ENCODE data around the gene KLHL20. TPM values are rescaled to one million over a fixed set of nuclear protein-coding genes. Genes with fewer than 3 reads are reported as not detected.

KLHL20 gene
- total and polyA plus RNA-seq, 2 of the 8 experiments (the other 6 are each of a cell fraction or from before 2014, with no cell fraction given) = 4.9 to 12.3 TPM

GRCh38 chr1:173768206-173768605 lies 53.4 kb downstream of the KLHL20 start:
- no peak for FAIRE-seq
- Histone ChIP-seq H4K5ac (ENCODE audit: insufficient read length, low read depth, low read length) (no peak overlapping the region), H3K9me3 (ENCODE audit: insufficient read depth in 2 of 2, low read depth in 1 of 2, low read length in 1 of 2) (peaks cover 3% of the 10 kb centered on the region in 2 experiments; a peak in 1 of 4 replicates)
- no peak for TF ChIP-seq SAP30 (IDR thresholded peaks at IDR 0.05; ENCODE audit: insufficient read depth, insufficient replicate concordance, low read length)
- no peak for TF ChIP-seq CHD1 (IDR thresholded peaks at IDR 0.05; ENCODE audit: low read depth, low read length)
- TF ChIP-seq BCL11A (IDR thresholded peaks at IDR 0.05; ENCODE audit: low read depth in 2 of 2, low read length in 2 of 2) = no peak
- TF ChIP-seq SUZ12 (IDR thresholded peaks at IDR 0.05; ENCODE audit: low read length) = no peak
- no peak for TF ChIP-seq POU5F1 (IDR thresholded peaks at IDR 0.05; ENCODE audit: low read depth, low read length)
- TF ChIP-seq RXRA (IDR thresholded peaks at IDR 0.05; ENCODE audit: insufficient read depth, low read depth, low read length) = no peak
- TF ChIP-seq KDM1A (IDR thresholded peaks at IDR 0.05; ENCODE audit: borderline replicate concordance, low read length) = no peak
- no peak for TF ChIP-seq POLR2AphosphoS5 (IDR thresholded peaks at IDR 0.05; ENCODE audit: low read depth, low read length)
- TF ChIP-seq GABPA (IDR thresholded peaks at IDR 0.05; ENCODE audit: borderline replicate concordance, insufficient read depth, low read length) = no peak
- no peak for TF ChIP-seq SP1 (IDR thresholded peaks at IDR 0.05; ENCODE audit: low read depth, low read length)
- TF ChIP-seq ATF2 (IDR thresholded peaks at IDR 0.05; ENCODE audit: low read length) = no peak
- no peak for TF ChIP-seq FOSL1 (IDR thresholded peaks at IDR 0.05; ENCODE audit: insufficient read depth, low read depth, low read length)
- no peak for TF ChIP-seq ATF3 (IDR thresholded peaks at IDR 0.05; ENCODE audit: insufficient read depth, low read depth, low read length)

More at GRCh38 chr1:173768206-173768605, 53.4 kb downstream of the KLHL20 start:
- Histone ChIP-seq H3K56ac (replicated peaks; ENCODE audit: insufficient read length, low read depth, low read length) (no peak overlapping the region), H4K91ac (replicated peaks; ENCODE audit: insufficient read length, low read length) (no peak overlapping the region), H2BK12ac (ENCODE audit: low read depth, low read length) (no peak overlapping the region), H3K79me2 (ENCODE audit: control insufficient read depth in 1 of 2, insufficient read depth in 2 of 2, low read length in 2 of 2) (no peaks in the 10 kb centered on the region), H2AFZ (ENCODE audit: low read length) (no peak overlapping the region), H3K27me3 (replicated peaks in 1 of 4; ENCODE audit: control insufficient read depth in 3 of 4, extremely low read depth in 1 of 4, insufficient read depth in 3 of 4, low read length in 3 of 4) (no peaks in the 10 kb centered on the region), H2BK5ac (ENCODE audit: low read depth, low read length) (no peak overlapping the region), H3K4ac (replicated peaks; ENCODE audit: insufficient read length, low read depth, low read length) (no peak overlapping the region), H3K23me2 (ENCODE audit: low read depth, low read length) (no peaks in the 10 kb centered on the region), H3K18ac (ENCODE audit: extremely low read depth, low read length) (no peak overlapping the region), H3K36me3 (ENCODE audit: control insufficient read depth in 2 of 4, insufficient read depth in 4 of 4, low read length in 3 of 4) (no peaks in the 10 kb centered on the region; a peak in 1 of 8 replicates), H2BK120ac (replicated peaks; ENCODE audit: low read depth, low read length) (no peak overlapping the region), H3K4me2 (ENCODE audit: insufficient read depth in 1 of 2, low read depth in 2 of 2, low read length in 2 of 2) (no peak overlapping the region), H3K79me1 (ENCODE audit: low read depth, low read length) (no peaks in the 10 kb centered on the region), H3K27ac (ENCODE audit: low read depth, low read length) (no peak overlapping the region), H4K8ac (ENCODE audit: extremely low read depth, insufficient read depth, low read length) (no peak overlapping the region), H3K9ac (replicated peaks in 1 of 4; ENCODE audit: extremely low read depth in 1 of 4, low read depth in 3 of 4, low read length in 3 of 4) (no peak overlapping the region), H2AK5ac (ENCODE audit: low read depth, low read length) (no peak overlapping the region), H2BK15ac (ENCODE audit: low read length) (no peak overlapping the region), H3K4me3 (ENCODE audit: extremely low read depth in 1 of 4, insufficient read depth in 2 of 4, low read depth in 3 of 4, low read length in 4 of 4) (no peak overlapping the region), H3K4me1 (replicated peaks in 1 of 4; ENCODE audit: control insufficient read depth in 3 of 4, insufficient read depth in 4 of 4, low read length in 3 of 4) (no peaks in the 10 kb centered on the region), H4K20me1 (replicated peaks in 1 of 2; ENCODE audit: control insufficient read depth in 1 of 2, insufficient read depth in 2 of 2, low read length in 2 of 2) (no peaks in the 10 kb centered on the region), H3K14ac (ENCODE audit: insufficient read length) (no peak overlapping the region), H2BK20ac (ENCODE audit: low read length) (no peak overlapping the region), H3K23ac (ENCODE audit: insufficient read length) (no peak overlapping the region)
- ChIA-PET POLR2A (ENCODE audit: partially characterized antibody) (no interaction called here), CTCF (ENCODE audit: partially characterized antibody) (no interaction called here)
- WGBS, 2 experiments (ENCODE audit: extremely low coverage in 1 of 2, insufficient coverage in 1 of 2, insufficient read length in 1 of 2, insufficient replicate concordance in 2 of 2, low coverage in 1 of 2, low lambda C conversion rate in 2 of 2, missing lambda C conversion rate in 1 of 2) = 80% methylated on average over 2 of the region's 2 CpGs; no CpG with 5 or more reads in 1 of the 2 experiments
- DNase-seq (ENCODE audit: low read depth in 1 of 2, low spot score in 2 of 2) = no peak

Measured in H1 (cell line).